H1 (cell line): Measurements from ENCODE around the gene NDST3. TPM values are rescaled to one million over a fixed set of nuclear protein-coding genes. Genes with fewer than 3 reads are reported as not detected.

Experiments
- CTCF ChIA-PET: fragments of 300-600 bp; sonication (Branson Sonifier 250); formaldehyde crosslinking; loops from one replicate; lab custom pipeline; 2021; ENCODE audit not compliant: partially characterized antibody; lab: Charles Lee
- POLR2A ChIA-PET: fragments of 300-600 bp; sonication (Branson Sonifier 250); formaldehyde crosslinking; loops from one replicate; lab custom pipeline; 2021; ENCODE audit warnings: inconsistent platforms; ENCODE audit not compliant: partially characterized antibody; lab: Charles Lee
- DNase-seq, 2 experiments: peaks; one replicate each; pipeline versions ENCODE4 v3.0.0 to v3.0.0-alpha.2; 2010 to 2022; ENCODE audit warnings: low spot score in 2 of 2, low read depth in 1 of 2, mixed read lengths in 1 of 2
- FAIRE-seq: peaks from 2 replicates; lab custom pipeline; 2011; peaks lifted over from hg19 to GRCh38; lab: Jason Lieb, UNC
- H2AFZ ChIP-seq: 2 replicates; pipeline ENCODE4 v1.8.1; 2012; ENCODE audit warnings: low read length, inconsistent platforms
- H2AK5ac ChIP-seq: 2 replicates; pipeline ENCODE4 v1.6.1; 2013; ENCODE audit warnings: low read depth, low read length
- H2BK120ac ChIP-seq: replicated peaks from 2 replicates; pipeline ENCODE3; 2013; ENCODE audit warnings: low read depth, low read length, inconsistent platforms
- H2BK12ac ChIP-seq: 2 replicates; pipeline ENCODE4 v1.6.1; 2013; ENCODE audit warnings: low read depth, low read length
- H2BK15ac ChIP-seq: 2 replicates; pipeline ENCODE4 v1.6.1; 2013; ENCODE audit warnings: low read length
- H2BK20ac ChIP-seq: 2 replicates; pipeline ENCODE4 v1.6.1; 2013; ENCODE audit warnings: low read length
- H2BK5ac ChIP-seq: 2 replicates; pipeline ENCODE4 v1.6.1; 2013; ENCODE audit warnings: low read depth, low read length
- H3K14ac ChIP-seq: 2 replicates; pipeline ENCODE4 v1.6.1; 2013; ENCODE audit warnings: inconsistent platforms; ENCODE audit not compliant: insufficient read length
- H3K18ac ChIP-seq: 2 replicates; pipeline ENCODE4 v1.6.1; 2013; ENCODE audit warnings: low read length; ENCODE audit errors: extremely low read depth
- H3K23ac ChIP-seq: 2 replicates; pipeline ENCODE4 v1.6.1; 2013; ENCODE audit warnings: inconsistent platforms; ENCODE audit not compliant: insufficient read length
- H3K23me2 ChIP-seq: 2 replicates; pipeline ENCODE4 v1.6.1; 2013; ENCODE audit warnings: low read depth, low read length
- H3K27ac ChIP-seq: 2 replicates; pipeline ENCODE4 v1.6.1; 2011; ENCODE audit warnings: low read depth, low read length, inconsistent platforms
- H3K27me3 ChIP-seq, 4 experiments: replicated peaks in 1 of 4; 1 replicate in 1 of 4; 2 replicates in 3 of 4; pipeline versions ENCODE4 v1.6.1 to v1.8.1; 2011 to 2013; ENCODE audit warnings: low read length in 3 of 4, mild to moderate bottlenecking in 3 of 4, inconsistent platforms in 2 of 4, mixed read lengths in 2 of 4, moderate library complexity in 1 of 4; ENCODE audit not compliant: control insufficient read depth in 3 of 4, insufficient read depth in 3 of 4; ENCODE audit errors: extremely low read depth in 1 of 4
- H3K36me3 ChIP-seq, 4 experiments: 2 replicates each; pipeline versions ENCODE4 v1.6.1 to v1.8.1; 2011 to 2013; ENCODE audit warnings: mild to moderate bottlenecking in 4 of 4, low read length in 3 of 4, moderate library complexity in 2 of 4, control low read depth in 1 of 4, inconsistent platforms in 1 of 4; ENCODE audit not compliant: insufficient read depth in 4 of 4, control insufficient read depth in 2 of 4
- H3K4ac ChIP-seq: replicated peaks from 2 replicates; pipeline ENCODE3; 2013; ENCODE audit warnings: low read length, low read depth, mixed read lengths, inconsistent platforms; ENCODE audit not compliant: insufficient read length
- H3K4me1 ChIP-seq, 4 experiments: replicated peaks in 1 of 4; 1 replicate in 1 of 4; 2 replicates in 3 of 4; pipeline versions ENCODE4 v1.6.1 to v1.8.1; 2011 to 2013; ENCODE audit warnings: low read length in 3 of 4, inconsistent platforms in 2 of 4, mixed read lengths in 1 of 4; ENCODE audit not compliant: insufficient read depth in 4 of 4, control insufficient read depth in 3 of 4
- H3K4me2 ChIP-seq, 2 experiments: 2 replicates each; pipeline versions ENCODE4 v1.6.1 to v1.8.1; 2011 to 2013; ENCODE audit warnings: low read depth in 2 of 2, low read length in 2 of 2, control low read depth in 1 of 2, inconsistent platforms in 1 of 2, mild to moderate bottlenecking in 1 of 2; ENCODE audit not compliant: insufficient read depth in 1 of 2
- H3K4me3 ChIP-seq, 4 experiments: fragments of 200-600, 300-600 bp in 1 of 4; sonication (generic), shearing (Covaris generic), sonication (Bioruptor Twin) in 1 of 4; 2 replicates each; pipeline versions ENCODE4 v1.5.1 to v1.8.1; 2011 to 2016; ENCODE audit warnings: low read length in 4 of 4, low read depth in 3 of 4, control low read depth in 2 of 4, inconsistent platforms in 2 of 4, mild to moderate bottlenecking in 2 of 4, mixed read lengths in 1 of 4, moderate library complexity in 1 of 4; ENCODE audit not compliant: insufficient read depth in 2 of 4; ENCODE audit errors: extremely low read depth in 1 of 4
- H3K56ac ChIP-seq: replicated peaks from 2 replicates; pipeline ENCODE3; 2013; ENCODE audit warnings: low read depth, mild to moderate bottlenecking, mixed read lengths, low read length, inconsistent platforms; ENCODE audit not compliant: insufficient read length
- H3K79me1 ChIP-seq: 2 replicates; pipeline ENCODE4 v1.6.1; 2013; ENCODE audit warnings: low read depth, low read length, control low read depth
- H3K79me2 ChIP-seq, 2 experiments: 2 replicates each; pipeline versions ENCODE4 v1.6.1 to v1.8.1; 2012 to 2013; ENCODE audit warnings: low read length in 2 of 2, mild to moderate bottlenecking in 2 of 2, inconsistent platforms in 1 of 2; ENCODE audit not compliant: insufficient read depth in 2 of 2, control insufficient read depth in 1 of 2
- H3K9ac ChIP-seq, 4 experiments: replicated peaks in 1 of 4; 1 replicate in 1 of 4; 2 replicates in 3 of 4; pipeline versions ENCODE4 v1.6.1 to v1.8.1; 2011 to 2013; ENCODE audit warnings: low read depth in 3 of 4, low read length in 3 of 4, control low read depth in 2 of 4, mild to moderate bottlenecking in 2 of 4, moderate library complexity in 2 of 4, inconsistent platforms in 1 of 4; ENCODE audit errors: extremely low read depth in 1 of 4
- H3K9me3 ChIP-seq, 2 experiments: 2 replicates each; pipeline versions ENCODE4 v1.6.1 to v1.8.1; 2012 to 2013; ENCODE audit warnings: mild to moderate bottlenecking in 2 of 2, moderate library complexity in 2 of 2, control low read depth in 1 of 2, inconsistent platforms in 1 of 2, low read depth in 1 of 2, low read length in 1 of 2, mixed read lengths in 1 of 2; ENCODE audit not compliant: insufficient read depth in 2 of 2
- H4K20me1 ChIP-seq, 2 experiments: replicated peaks in 1 of 2; 2 replicates each; pipeline versions ENCODE3 to v1.8.1; 2011 to 2013; ENCODE audit warnings: inconsistent platforms in 2 of 2, low read length in 2 of 2, mild to moderate bottlenecking in 1 of 2; ENCODE audit not compliant: insufficient read depth in 2 of 2, control insufficient read depth in 1 of 2
- H4K5ac ChIP-seq: 2 replicates; pipeline ENCODE4 v1.6.1; 2013; ENCODE audit warnings: low read length, low read depth, mixed read lengths, inconsistent platforms; ENCODE audit not compliant: insufficient read length
- H4K8ac ChIP-seq: 2 replicates; pipeline ENCODE4 v1.8.0; 2013; ENCODE audit warnings: mild to moderate bottlenecking, moderate library complexity, low read length, inconsistent platforms; ENCODE audit not compliant: insufficient read depth; ENCODE audit errors: extremely low read depth
- H4K91ac ChIP-seq: replicated peaks from 2 replicates; pipeline ENCODE3; 2013; ENCODE audit warnings: low read length, mixed read lengths, inconsistent platforms; ENCODE audit not compliant: insufficient read length
- BACH1 ChIP-seq: IDR thresholded peaks from 2 replicates; pipeline ENCODE4 v1.6.1; 2012; ENCODE audit warnings: low read length, improper control_type of control experiment
- FOSL1 ChIP-seq: IDR thresholded peaks from 2 replicates; pipeline ENCODE4 v1.6.1; 2011; ENCODE audit warnings: mild to moderate bottlenecking, low read depth, low read length, moderate library complexity; ENCODE audit not compliant: insufficient read depth
- POLR2A ChIP-seq, 2 experiments: IDR thresholded peaks; 1 replicate in 1 of 2; 2 replicates in 1 of 2; pipeline ENCODE4 v1.6.1; 2011; ENCODE audit warnings: low read depth in 2 of 2, low read length in 2 of 2, mild to moderate bottlenecking in 2 of 2; ENCODE audit errors: control extremely low read depth in 1 of 2
- SIRT6 ChIP-seq: IDR thresholded peaks from one replicate; pipeline ENCODE4 v1.7.1; 2012; ENCODE audit warnings: low read length, inconsistent platforms
- TAF7 ChIP-seq: optimal IDR thresholded peaks from 2 replicates; pipeline ENCODE3; 2011; ENCODE audit warnings: low read depth, mild to moderate bottlenecking, inconsistent platforms, low read length, moderate library complexity, borderline replicate concordance
- WGBS, 2 experiments: shearing (Covaris generic) in 1 of 2; methylation state at CpG; one replicate each; pipeline versions ENCODE4 v1.1.6 to v1.1.7; 2013 to 2015; ENCODE audit warnings: low lambda C conversion rate in 2 of 2, mixed read lengths in 2 of 2, inconsistent platforms in 1 of 2, low coverage in 1 of 2, missing lambda C conversion rate in 1 of 2; ENCODE audit not compliant: insufficient replicate concordance in 2 of 2, insufficient coverage in 1 of 2, insufficient read length in 1 of 2; ENCODE audit errors: extremely low coverage in 1 of 2, missing lambda C conversion rate in 1 of 2; 5-methylcytosine and 5-hydroxymethylcytosine counted together
- polyA plus RNA-seq, 7 experiments: library from polyadenylated mRNA; depleted of rRNA in 3 of 7; stranded (reverse) in 5 of 7; unstranded in 2 of 7; fragments of >200 nt in 5 of 7; fragments of 200-250 nt in 2 of 7; gene quantifications; 1 replicate in 5 of 7; 2 replicates in 1 of 7; 4 replicates in 1 of 7; pipeline versions ENCODE4 v1.2.1 to v1.2.3, GENCODE V29; 2011 to 2013; ENCODE audit warnings: missing spikeins in 2 of 7, mixed read lengths in 2 of 7
- total RNA-seq: library from RNA; stranded (reverse); fragmentation: NEBNext Ultra II Directional; extraction: Animal tissue kit (Norgen Biotek cat#: 25700); gene quantifications from 2 replicates; pipeline ENCODE4 v1.2.1, GENCODE V29; 2021

Gene NDST3
- total and polyA plus RNA-seq, 2 of the 8 experiments (the other 6 are each of a cell fraction or from before 2014, with no cell fraction given) = 0.35 to 0.60 TPM

- Histone ChIP-seq H3K4me3 (no peak overlapping the region), H3K4me2 (no peak overlapping the region), H3K9me3 (no peaks in the 10 kb centered on the region), H3K4ac (no peak overlapping the region), H3K14ac (no peak overlapping the region), H2AFZ (no peak overlapping the region), H2BK5ac (no peak overlapping the region), H3K4me1 (no peaks in the 10 kb centered on the region), H4K91ac (no peak overlapping the region), H2AK5ac (no peak overlapping the region), H2BK15ac (no peak overlapping the region), H2BK120ac (no peak overlapping the region), H4K8ac (no peak overlapping the region), H3K79me2 (no peaks in the 10 kb centered on the region), H3K23me2 (no peaks in the 10 kb centered on the region), H3K9ac (no peak overlapping the region), H3K36me3 (no peaks in the 10 kb centered on the region), H4K20me1 (no peaks in the 10 kb centered on the region)
- CTCF ChIA-PET = interaction anchor here (1.0 to 1.3 kb wide), 2 partner anchors 48 to 164 kb away, joined by 4 read pairs; no protein-coding TSS in a partner anchor
- FAIRE-seq = no peak
- TF ChIP-seq FOSL1 = no peak
- no peak for TF ChIP-seq POLR2A (IDR thresholded peaks at IDR 0.05; ENCODE audit: control extremely low read depth in 1 of 2, low read depth in 2 of 2, low read length in 2 of 2)
- TF ChIP-seq SIRT6 = no peak
- no peak for TF ChIP-seq TAF7
- no peak for TF ChIP-seq BACH1
- TF ChIP-seq, all 59 proteins: peak for 0
- H3K79me1 ChIP-seq = no peaks in the 10 kb centered on the region
- no peak overlapping the region for H3K23ac ChIP-seq
- no peak for DNase-seq
- no peak overlapping the region for H4K5ac ChIP-seq
- no peak overlapping the region for H3K27ac ChIP-seq
- H2BK20ac ChIP-seq = no peak overlapping the region
- no peak overlapping the region for H3K56ac ChIP-seq
- WGBS, 2 experiments = 76% methylated on average over 2 of the region's 2 CpGs; no CpG with 5 or more reads in 1 of the 2 experiments
- H2BK12ac ChIP-seq = no peak overlapping the region
- H3K27me3 ChIP-seq = no peaks in the 10 kb centered on the region
- no peak overlapping the region for H3K18ac ChIP-seq
- POLR2A ChIA-PET = interaction anchor here (1.4 kb wide), 1 partner anchor 206 kb away, joined by 3 read pairs; no protein-coding TSS in a partner anchor
Observed at GRCh38 chr4:118059397-118059796, 25.1 kb downstream of the NDST3 start.
